H1 (cell line): ENCODE measurements around the gene RNF31. TPM values are rescaled to one million over a fixed set of nuclear protein-coding genes. Genes with fewer than 3 reads are reported as not detected.

Experiments
- CTCF ChIA-PET: fragments of 300-600 bp; sonication (Branson Sonifier 250); formaldehyde crosslinking; loops from one replicate; lab custom pipeline; 2021; ENCODE audit not compliant: partially characterized antibody; lab: Charles Lee
- POLR2A ChIA-PET: fragments of 300-600 bp; sonication (Branson Sonifier 250); formaldehyde crosslinking; loops from one replicate; lab custom pipeline; 2021; ENCODE audit warnings: inconsistent platforms; ENCODE audit not compliant: partially characterized antibody; lab: Charles Lee
- DNase-seq, 2 experiments: peaks; one replicate each; pipeline versions ENCODE4 v3.0.0 to v3.0.0-alpha.2; 2010 to 2022; ENCODE audit warnings: low spot score in 2 of 2, low read depth in 1 of 2, mixed read lengths in 1 of 2
- FAIRE-seq: peaks from 2 replicates; lab custom pipeline; 2011; peaks lifted over from hg19 to GRCh38; lab: Jason Lieb, UNC
- H2AFZ ChIP-seq: 2 replicates; pipeline ENCODE4 v1.8.1; 2012; ENCODE audit warnings: low read length, inconsistent platforms
- H2AK5ac ChIP-seq: 2 replicates; pipeline ENCODE4 v1.6.1; 2013; ENCODE audit warnings: low read depth, low read length
- H2BK120ac ChIP-seq: replicated peaks from 2 replicates; pipeline ENCODE3; 2013; ENCODE audit warnings: low read depth, low read length, inconsistent platforms
- H2BK12ac ChIP-seq: 2 replicates; pipeline ENCODE4 v1.6.1; 2013; ENCODE audit warnings: low read depth, low read length
- H2BK15ac ChIP-seq: 2 replicates; pipeline ENCODE4 v1.6.1; 2013; ENCODE audit warnings: low read length
- H2BK20ac ChIP-seq: 2 replicates; pipeline ENCODE4 v1.6.1; 2013; ENCODE audit warnings: low read length
- H2BK5ac ChIP-seq: 2 replicates; pipeline ENCODE4 v1.6.1; 2013; ENCODE audit warnings: low read depth, low read length
- H3K14ac ChIP-seq: 2 replicates; pipeline ENCODE4 v1.6.1; 2013; ENCODE audit warnings: inconsistent platforms; ENCODE audit not compliant: insufficient read length
- H3K18ac ChIP-seq: 2 replicates; pipeline ENCODE4 v1.6.1; 2013; ENCODE audit warnings: low read length; ENCODE audit errors: extremely low read depth
- H3K23ac ChIP-seq: 2 replicates; pipeline ENCODE4 v1.6.1; 2013; ENCODE audit warnings: inconsistent platforms; ENCODE audit not compliant: insufficient read length
- H3K23me2 ChIP-seq: 2 replicates; pipeline ENCODE4 v1.6.1; 2013; ENCODE audit warnings: low read depth, low read length
- H3K27ac ChIP-seq: 2 replicates; pipeline ENCODE4 v1.6.1; 2011; ENCODE audit warnings: low read depth, low read length, inconsistent platforms
- H3K27me3 ChIP-seq, 4 experiments: replicated peaks in 1 of 4; 1 replicate in 1 of 4; 2 replicates in 3 of 4; pipeline versions ENCODE4 v1.6.1 to v1.8.1; 2011 to 2013; ENCODE audit warnings: low read length in 3 of 4, mild to moderate bottlenecking in 3 of 4, inconsistent platforms in 2 of 4, mixed read lengths in 2 of 4, moderate library complexity in 1 of 4; ENCODE audit not compliant: control insufficient read depth in 3 of 4, insufficient read depth in 3 of 4; ENCODE audit errors: extremely low read depth in 1 of 4
- H3K36me3 ChIP-seq, 4 experiments: 2 replicates each; pipeline versions ENCODE4 v1.6.1 to v1.8.1; 2011 to 2013; ENCODE audit warnings: mild to moderate bottlenecking in 4 of 4, low read length in 3 of 4, moderate library complexity in 2 of 4, control low read depth in 1 of 4, inconsistent platforms in 1 of 4; ENCODE audit not compliant: insufficient read depth in 4 of 4, control insufficient read depth in 2 of 4
- H3K4ac ChIP-seq: replicated peaks from 2 replicates; pipeline ENCODE3; 2013; ENCODE audit warnings: low read length, low read depth, mixed read lengths, inconsistent platforms; ENCODE audit not compliant: insufficient read length
- H3K4me1 ChIP-seq, 4 experiments: replicated peaks in 1 of 4; 1 replicate in 1 of 4; 2 replicates in 3 of 4; pipeline versions ENCODE4 v1.6.1 to v1.8.1; 2011 to 2013; ENCODE audit warnings: low read length in 3 of 4, inconsistent platforms in 2 of 4, mixed read lengths in 1 of 4; ENCODE audit not compliant: insufficient read depth in 4 of 4, control insufficient read depth in 3 of 4
- H3K4me2 ChIP-seq, 2 experiments: 2 replicates each; pipeline versions ENCODE4 v1.6.1 to v1.8.1; 2011 to 2013; ENCODE audit warnings: low read depth in 2 of 2, low read length in 2 of 2, control low read depth in 1 of 2, inconsistent platforms in 1 of 2, mild to moderate bottlenecking in 1 of 2; ENCODE audit not compliant: insufficient read depth in 1 of 2
- H3K4me3 ChIP-seq, 4 experiments: fragments of 200-600, 300-600 bp in 1 of 4; sonication (generic), shearing (Covaris generic), sonication (Bioruptor Twin) in 1 of 4; 2 replicates each; pipeline versions ENCODE4 v1.5.1 to v1.8.1; 2011 to 2016; ENCODE audit warnings: low read length in 4 of 4, low read depth in 3 of 4, control low read depth in 2 of 4, inconsistent platforms in 2 of 4, mild to moderate bottlenecking in 2 of 4, mixed read lengths in 1 of 4, moderate library complexity in 1 of 4; ENCODE audit not compliant: insufficient read depth in 2 of 4; ENCODE audit errors: extremely low read depth in 1 of 4
- H3K56ac ChIP-seq: replicated peaks from 2 replicates; pipeline ENCODE3; 2013; ENCODE audit warnings: low read depth, mild to moderate bottlenecking, mixed read lengths, low read length, inconsistent platforms; ENCODE audit not compliant: insufficient read length
- H3K79me1 ChIP-seq: 2 replicates; pipeline ENCODE4 v1.6.1; 2013; ENCODE audit warnings: low read depth, low read length, control low read depth
- H3K79me2 ChIP-seq, 2 experiments: 2 replicates each; pipeline versions ENCODE4 v1.6.1 to v1.8.1; 2012 to 2013; ENCODE audit warnings: low read length in 2 of 2, mild to moderate bottlenecking in 2 of 2, inconsistent platforms in 1 of 2; ENCODE audit not compliant: insufficient read depth in 2 of 2, control insufficient read depth in 1 of 2
- H3K9ac ChIP-seq, 4 experiments: replicated peaks in 1 of 4; 1 replicate in 1 of 4; 2 replicates in 3 of 4; pipeline versions ENCODE4 v1.6.1 to v1.8.1; 2011 to 2013; ENCODE audit warnings: low read depth in 3 of 4, low read length in 3 of 4, control low read depth in 2 of 4, mild to moderate bottlenecking in 2 of 4, moderate library complexity in 2 of 4, inconsistent platforms in 1 of 4; ENCODE audit errors: extremely low read depth in 1 of 4
- H3K9me3 ChIP-seq, 2 experiments: 2 replicates each; pipeline versions ENCODE4 v1.6.1 to v1.8.1; 2012 to 2013; ENCODE audit warnings: mild to moderate bottlenecking in 2 of 2, moderate library complexity in 2 of 2, control low read depth in 1 of 2, inconsistent platforms in 1 of 2, low read depth in 1 of 2, low read length in 1 of 2, mixed read lengths in 1 of 2; ENCODE audit not compliant: insufficient read depth in 2 of 2
- H4K20me1 ChIP-seq, 2 experiments: replicated peaks in 1 of 2; 2 replicates each; pipeline versions ENCODE3 to v1.8.1; 2011 to 2013; ENCODE audit warnings: inconsistent platforms in 2 of 2, low read length in 2 of 2, mild to moderate bottlenecking in 1 of 2; ENCODE audit not compliant: insufficient read depth in 2 of 2, control insufficient read depth in 1 of 2
- H4K5ac ChIP-seq: 2 replicates; pipeline ENCODE4 v1.6.1; 2013; ENCODE audit warnings: low read length, low read depth, mixed read lengths, inconsistent platforms; ENCODE audit not compliant: insufficient read length
- H4K8ac ChIP-seq: 2 replicates; pipeline ENCODE4 v1.8.0; 2013; ENCODE audit warnings: mild to moderate bottlenecking, moderate library complexity, low read length, inconsistent platforms; ENCODE audit not compliant: insufficient read depth; ENCODE audit errors: extremely low read depth
- H4K91ac ChIP-seq: replicated peaks from 2 replicates; pipeline ENCODE3; 2013; ENCODE audit warnings: low read length, mixed read lengths, inconsistent platforms; ENCODE audit not compliant: insufficient read length
- SIRT6 ChIP-seq: IDR thresholded peaks from one replicate; pipeline ENCODE4 v1.7.1; 2012; ENCODE audit warnings: low read length, inconsistent platforms
- WGBS, 2 experiments: shearing (Covaris generic) in 1 of 2; methylation state at CpG; one replicate each; pipeline versions ENCODE4 v1.1.6 to v1.1.7; 2013 to 2015; ENCODE audit warnings: low lambda C conversion rate in 2 of 2, mixed read lengths in 2 of 2, inconsistent platforms in 1 of 2, low coverage in 1 of 2, missing lambda C conversion rate in 1 of 2; ENCODE audit not compliant: insufficient replicate concordance in 2 of 2, insufficient coverage in 1 of 2, insufficient read length in 1 of 2; ENCODE audit errors: extremely low coverage in 1 of 2, missing lambda C conversion rate in 1 of 2; 5-methylcytosine and 5-hydroxymethylcytosine counted together
- polyA plus RNA-seq, 7 experiments: library from polyadenylated mRNA; depleted of rRNA in 3 of 7; stranded (reverse) in 5 of 7; unstranded in 2 of 7; fragments of >200 nt in 5 of 7; fragments of 200-250 nt in 2 of 7; gene quantifications; 1 replicate in 5 of 7; 2 replicates in 1 of 7; 4 replicates in 1 of 7; pipeline versions ENCODE4 v1.2.1 to v1.2.3, GENCODE V29; 2011 to 2013; ENCODE audit warnings: missing spikeins in 2 of 7, mixed read lengths in 2 of 7
- total RNA-seq: library from RNA; stranded (reverse); fragmentation: NEBNext Ultra II Directional; extraction: Animal tissue kit (Norgen Biotek cat#: 25700); gene quantifications from 2 replicates; pipeline ENCODE4 v1.2.1, GENCODE V29; 2021

RNF31 gene
- total and polyA plus RNA-seq, 2 of the 8 experiments (the other 6 are each of a cell fraction or from before 2014, with no cell fraction given) = 17.5 to 72.0 TPM

- peaks cover 4 to 13% (median 7%) of the 10 kb centered on the region in 4 experiments for H3K4me1 ChIP-seq
- no peak overlapping the region for H2BK12ac ChIP-seq
Observed at GRCh38 chr14:24098229-24098926, 48.9 kb upstream of the RNF31 start.

More at GRCh38 chr14:24098229-24098926, 48.9 kb upstream of the RNF31 start:
- H3K9ac ChIP-seq = no peak overlapping the region
- H3K9me3 ChIP-seq = no peaks in the 10 kb centered on the region; a peak in 1 of 4 replicates
- no peak overlapping the region for H3K4me2 ChIP-seq
- H3K27ac ChIP-seq = no peak overlapping the region
- no peak overlapping the region for H2BK5ac ChIP-seq
- peaks cover 0 to 21% of the 10 kb centered on the region in 2 experiments; a peak in 2 of 4 replicates for H3K79me2 ChIP-seq
- H3K56ac ChIP-seq = no peak overlapping the region
- POLR2A ChIA-PET = interaction anchor here (0.8 to 23.9 kb wide), 9 partner anchors 7 to 82 kb away, joined by 3 to 626 read pairs (median 4); partner anchors contain the start of genes CPNE6, DCAF11, EMC9 and NRL
- peak overlapping the region; percentile 45 for H4K8ac ChIP-seq
- H3K23me2 ChIP-seq = peaks cover 8% of the 10 kb centered on the region
- no peak overlapping the region for H3K18ac ChIP-seq
- no peak overlapping the region for H3K4me3 ChIP-seq
- no peaks in the 10 kb centered on the region for H3K27me3 ChIP-seq
- H2BK15ac ChIP-seq = no peak overlapping the region
- no peak overlapping the region for H2BK120ac ChIP-seq
- H3K23ac ChIP-seq = no peak overlapping the region
- H4K5ac ChIP-seq = no peak overlapping the region
- no peak overlapping the region for H4K91ac ChIP-seq
- DNase-seq (no peak), FAIRE-seq (no peak)
- TF ChIP-seq SIRT6 = no peak
- H4K20me1 ChIP-seq = peaks cover 7 to 11% of the 10 kb centered on the region in 2 experiments
- 94% methylated on average over 16 of the region's 16 CpGs; no CpG with 5 or more reads in 1 of the 2 experiments for WGBS, 2 experiments
- CTCF ChIA-PET = interaction anchor here (0.6 to 12.8 kb wide), 6 partner anchors 8 to 707 kb away, joined by 3 to 316 read pairs (median 4); partner anchors contain the start of gene CPNE6
- no peak overlapping the region for H2BK20ac ChIP-seq
- no peak overlapping the region for H3K14ac ChIP-seq
- peaks cover 5% of the 10 kb centered on the region for H3K79me1 ChIP-seq
- H3K36me3 ChIP-seq = peaks cover 9 to 63% (median 39%) of the 10 kb centered on the region in 4 experiments; a peak in 7 of 8 replicates
- H2AK5ac ChIP-seq = no peak overlapping the region
- H2AFZ ChIP-seq = no peak overlapping the region
- no peak overlapping the region for H3K4ac ChIP-seq
